GM18907 (cell line): ENCODE data around the gene BBS9.
"Not testable (repeated sequence)": the region's sequence is repeated elsewhere in the genome, so short reads cannot be mapped to it uniquely, and the experiment has no call there.

ENCODE experiments used
- ATAC-seq: cut with Tn5 transposase; IDR thresholded peaks from one replicate; pipeline ENCODE4 v1.9.1; 2021; ENCODE audit warnings: mild to moderate bottlenecking, moderate library complexity; ENCODE audit not compliant: unreplicated experiment

The BBS9 gene

DNA sequence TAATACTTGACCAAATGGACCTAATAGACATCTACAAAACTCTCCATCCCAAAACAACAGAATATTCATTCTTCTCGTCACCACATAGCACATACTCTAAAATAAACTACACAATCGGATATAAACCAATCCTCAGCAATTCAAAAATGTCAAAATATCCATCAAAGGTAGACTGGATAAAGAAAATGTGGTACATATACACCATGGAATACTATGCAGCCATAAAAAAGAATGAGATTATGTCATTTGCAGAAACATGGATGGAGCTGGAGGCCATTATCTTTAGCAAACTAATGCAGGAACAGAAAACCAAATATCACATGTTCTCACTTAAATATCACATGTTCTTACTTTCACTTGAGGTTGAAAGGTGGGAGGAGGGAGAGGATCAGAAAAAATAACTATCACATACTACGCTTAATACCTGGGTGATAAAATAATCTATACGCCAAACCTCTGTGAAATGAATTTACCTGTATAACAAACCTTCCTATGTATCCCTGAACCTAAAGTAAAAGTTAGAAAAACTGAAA, 142.5 kb downstream of the BBS9 start:
- not testable (repeated sequence) for ATAC-seq

DNA sequence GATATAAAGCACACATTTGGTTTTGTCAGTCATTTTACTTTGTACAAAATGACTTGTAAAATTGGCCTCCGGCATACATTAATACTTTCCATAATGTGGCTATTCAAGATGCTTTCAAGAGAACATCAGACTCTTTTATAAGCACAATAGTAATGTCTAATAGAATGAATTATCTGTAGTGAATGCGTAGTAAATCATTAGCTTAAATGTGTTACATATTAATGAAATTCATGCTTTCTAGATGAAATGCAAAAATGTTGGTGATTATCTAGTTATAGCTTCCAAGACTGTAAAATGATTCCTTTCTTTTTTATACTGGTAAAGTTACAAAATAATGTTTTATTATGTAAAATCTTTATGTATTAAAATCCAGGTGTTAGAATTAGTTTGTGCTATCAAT, 144.0 kb downstream of the BBS9 start:
- no peak for ATAC-seq

DNA sequence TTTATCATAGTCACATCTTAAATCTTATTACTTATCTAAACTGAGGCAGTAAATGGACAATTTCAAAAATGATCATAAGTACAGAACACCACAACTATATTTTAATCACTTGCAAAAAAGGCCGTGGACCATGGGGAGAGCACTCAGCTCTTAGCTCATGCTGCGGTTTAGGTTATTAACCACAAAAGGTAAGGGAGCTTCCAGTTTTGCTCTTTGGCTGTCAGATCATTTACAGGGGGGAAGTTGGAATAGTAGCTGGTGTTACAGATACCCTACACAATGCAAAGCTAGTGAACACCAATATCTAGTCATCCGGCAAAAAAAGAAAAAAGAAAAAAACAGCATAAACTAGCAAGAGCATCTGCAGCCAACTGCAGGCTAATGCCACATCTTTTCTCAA, 147.0 kb downstream of the BBS9 start:
- ATAC-seq, result no peak

DNA sequence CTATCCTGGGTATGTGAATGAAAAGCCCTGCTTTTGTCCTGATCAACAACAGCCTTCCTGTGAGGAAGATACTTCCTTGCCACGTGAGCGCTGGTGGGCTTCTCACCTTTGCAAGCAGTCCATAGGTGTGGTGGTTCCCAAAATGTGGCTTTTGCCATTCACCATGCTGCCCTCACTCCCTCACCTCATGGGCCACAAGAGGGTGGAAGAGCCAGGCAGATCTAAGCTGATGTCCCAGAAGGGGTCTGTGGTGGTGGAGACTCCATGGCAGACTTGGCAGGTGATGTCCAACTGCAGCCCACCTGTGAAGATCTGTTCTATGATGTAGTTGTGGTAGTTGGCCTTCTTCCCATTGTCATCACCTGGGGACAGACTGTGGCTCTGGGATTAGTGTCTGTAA, 147.4 kb downstream of the BBS9 start:
- ATAC-seq, result no peak

DNA sequence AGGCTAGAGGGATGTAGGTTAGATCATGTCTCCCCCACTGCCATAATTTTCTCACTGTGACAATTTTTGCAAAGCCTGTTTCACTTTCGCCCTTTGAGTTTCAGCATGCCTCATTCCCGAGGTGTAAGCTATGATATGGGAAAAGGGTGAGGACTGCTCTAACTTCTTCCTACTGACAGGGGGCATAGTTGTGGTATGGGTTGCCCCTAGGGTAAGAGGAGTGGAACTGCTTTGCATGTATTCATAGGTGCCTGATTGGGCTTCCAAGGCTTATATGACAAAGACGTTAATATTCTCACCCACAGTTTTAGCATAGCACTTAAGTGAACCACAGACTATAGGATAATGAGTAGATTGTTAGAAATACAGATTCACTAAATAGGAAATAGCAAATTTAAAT, 148.7 kb downstream of the BBS9 start:
- no peak for ATAC-seq

DNA sequence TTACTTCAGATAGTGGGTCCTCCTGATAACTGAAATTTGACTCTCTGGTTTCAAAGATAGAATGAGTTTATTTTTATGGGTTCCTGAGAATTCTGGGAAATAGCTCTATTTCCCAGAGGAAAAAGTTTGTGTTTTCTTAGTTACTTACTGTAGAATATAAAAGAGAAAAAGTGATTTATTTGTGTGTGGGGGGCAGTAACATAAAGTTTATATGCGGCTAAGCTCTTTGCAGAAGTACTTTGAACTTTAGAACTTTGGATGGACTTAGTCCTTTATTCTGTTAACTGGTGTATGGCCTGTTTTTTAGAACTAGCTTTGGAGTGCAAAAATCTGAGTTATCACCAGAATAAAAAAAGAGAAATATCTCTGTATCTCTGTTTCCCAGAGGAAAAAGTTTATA, 157.1 kb downstream of the BBS9 start:
- no peak for ATAC-seq

DNA sequence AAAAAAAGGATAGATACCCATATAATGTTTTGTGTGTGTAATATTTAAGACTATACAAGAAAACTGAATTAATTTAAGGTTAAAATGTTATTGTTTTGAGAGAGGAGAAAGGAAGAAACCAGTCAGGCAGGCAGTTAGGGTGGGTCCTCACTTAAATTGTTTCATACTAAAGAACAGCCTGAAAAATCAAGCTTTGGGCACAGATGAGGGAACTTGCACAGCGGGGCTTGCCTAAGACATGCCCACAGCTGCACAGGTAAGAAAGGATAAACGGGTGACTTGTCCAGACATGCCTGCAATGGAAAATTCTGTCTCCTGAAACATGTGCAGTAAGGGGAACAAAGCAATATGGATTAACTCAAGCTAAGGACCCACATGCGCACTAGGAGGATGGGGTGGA, 158.4 kb downstream of the BBS9 start:
- ATAC-seq, result no peak

DNA sequence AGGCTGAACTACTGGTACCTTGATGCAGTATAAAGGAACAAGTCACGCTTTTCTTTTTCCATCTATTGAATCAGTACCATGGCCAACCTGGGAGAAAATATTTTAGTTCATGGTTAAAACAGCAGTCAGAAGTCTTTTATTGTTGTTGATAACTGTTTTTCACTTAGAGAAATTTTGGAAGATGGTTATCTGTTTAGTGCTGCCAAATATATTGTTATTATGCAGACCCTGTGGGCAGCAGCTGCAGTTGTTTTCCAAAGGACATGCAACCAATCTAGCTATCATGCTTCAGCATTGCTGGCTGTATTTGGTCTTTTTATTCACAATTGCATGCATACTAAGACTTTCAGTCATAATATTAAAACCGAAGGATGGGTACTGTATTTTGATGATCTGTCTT, 169.5 kb downstream of the BBS9 start:
- no peak for ATAC-seq

DNA sequence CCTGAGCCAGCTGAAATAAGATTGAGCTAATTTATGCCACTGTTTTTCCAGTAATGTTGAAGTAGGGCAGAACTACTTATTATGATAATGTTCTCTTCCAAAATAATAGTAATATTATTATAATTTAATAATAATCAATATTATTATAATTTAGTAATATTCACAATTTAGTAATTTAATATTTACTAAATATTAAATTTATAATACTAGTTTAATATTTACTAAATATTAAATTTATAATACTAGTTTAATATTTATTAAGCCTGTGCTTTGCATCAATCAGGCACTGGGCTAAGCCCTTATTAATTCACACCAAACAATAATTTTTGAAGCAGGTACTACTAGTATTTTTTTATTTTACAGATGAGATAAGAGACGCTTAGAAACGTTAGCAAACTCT, 170.1 kb downstream of the BBS9 start:
- no peak for ATAC-seq

DNA sequence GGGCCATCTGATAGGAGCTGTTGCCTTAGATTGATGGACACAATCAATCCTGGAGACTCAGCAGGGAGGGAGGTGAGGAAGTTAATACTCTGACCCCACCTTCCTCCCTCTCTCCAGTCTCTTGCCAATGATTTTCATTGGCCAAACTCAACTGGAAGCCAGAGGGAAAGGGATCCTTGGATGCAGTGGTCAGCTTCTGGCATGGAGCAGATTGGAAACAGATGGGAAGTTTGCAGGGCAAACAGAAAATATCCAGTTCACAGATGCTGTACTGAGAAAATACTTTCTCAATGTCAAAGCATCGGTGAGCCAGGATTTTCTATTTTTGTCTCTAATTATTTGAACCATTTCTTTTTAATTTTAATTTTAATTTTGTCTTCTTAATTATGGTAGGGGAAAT, 170.8 kb downstream of the BBS9 start:
- ATAC-seq, result no peak

DNA sequence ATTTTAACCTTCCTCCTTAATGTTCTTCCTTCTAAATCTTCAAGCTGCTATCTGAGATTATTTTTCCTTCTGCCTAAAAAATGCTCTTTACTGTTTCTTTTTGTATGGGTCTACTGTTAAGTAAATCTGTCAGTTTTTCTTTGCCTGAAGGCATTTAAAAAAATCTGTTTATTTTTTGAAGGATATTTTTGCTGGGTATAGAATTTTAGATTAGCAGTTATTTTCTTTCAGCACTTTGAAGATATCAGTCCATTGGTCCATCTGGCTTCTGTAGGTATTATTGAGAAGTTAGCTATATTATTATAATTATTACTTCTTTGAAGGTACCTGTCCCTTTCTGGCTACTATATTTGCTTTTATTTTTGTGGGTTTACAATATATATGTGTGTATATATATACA, 171.4 kb downstream of the BBS9 start:
- no peak for ATAC-seq

DNA sequence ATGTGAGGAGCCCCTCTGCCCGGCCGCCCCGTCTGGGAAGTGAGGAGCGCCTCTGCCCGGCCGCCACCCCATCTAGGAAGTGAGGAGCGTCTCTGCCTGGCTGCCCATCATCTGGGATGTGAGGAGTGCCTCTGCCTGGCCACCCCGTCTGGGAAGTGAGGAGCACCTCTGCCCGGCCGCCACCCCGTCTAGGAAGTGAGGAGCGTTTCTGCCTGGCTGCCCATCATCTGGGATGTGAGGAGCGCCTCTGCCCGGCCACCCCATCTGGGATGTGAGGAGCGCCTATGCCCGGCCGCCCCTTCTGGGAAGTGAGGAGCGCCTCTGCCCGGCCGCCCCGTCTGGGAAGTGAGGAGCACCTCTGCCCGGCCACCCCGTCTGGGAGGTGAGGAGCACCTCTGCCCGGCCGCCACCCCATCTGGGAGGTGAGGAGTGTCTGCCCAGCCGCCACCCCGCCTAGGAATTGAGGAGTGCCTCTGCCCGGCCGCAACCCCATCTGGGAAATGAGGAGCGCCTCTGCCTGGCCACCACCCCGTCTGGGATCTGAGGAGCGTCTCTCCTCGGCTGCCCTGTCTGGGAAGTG, 174.7 kb downstream of the BBS9 start:
- not testable (repeated sequence) for ATAC-seq

DNA sequence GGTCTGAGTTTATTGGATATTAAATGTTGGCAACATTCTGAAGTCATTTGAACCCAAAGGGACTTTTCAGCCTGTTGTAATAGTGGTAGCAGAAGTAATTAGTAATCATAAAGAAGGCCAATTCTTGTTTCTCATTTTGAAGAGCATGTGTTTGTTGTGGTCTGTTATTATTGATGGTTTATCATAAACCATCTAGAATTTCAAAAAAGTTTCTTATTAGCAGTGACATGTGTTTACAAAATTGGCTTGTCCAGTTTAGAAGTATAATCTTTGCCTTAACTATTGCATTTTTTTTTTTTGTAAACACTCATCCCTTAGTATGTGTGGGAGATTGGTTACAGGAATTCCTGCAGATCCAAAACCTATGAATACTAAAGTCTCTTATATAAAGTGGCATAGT, 177.8 kb downstream of the BBS9 start:
- ATAC-seq, result no peak

DNA sequence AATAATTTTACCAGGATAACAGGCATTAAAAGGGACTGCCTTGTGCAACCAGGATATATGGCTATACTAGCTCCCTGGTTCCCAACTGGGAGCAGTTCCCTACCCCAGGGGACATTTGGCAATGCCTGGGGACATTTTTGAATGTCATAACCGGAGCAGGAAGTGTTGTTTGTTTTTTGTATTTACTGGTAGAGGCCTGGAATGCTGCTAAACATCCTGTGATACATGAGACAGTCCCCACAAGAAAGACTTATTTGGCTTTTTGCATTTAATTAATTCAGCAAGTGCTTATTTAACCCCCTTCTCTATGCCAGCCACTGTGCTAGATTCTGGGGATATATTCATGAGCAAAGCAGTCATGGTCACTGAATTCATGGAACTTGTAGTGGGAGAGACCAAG, 181.2 kb downstream of the BBS9 start:
- ATAC-seq, result no peak

DNA sequence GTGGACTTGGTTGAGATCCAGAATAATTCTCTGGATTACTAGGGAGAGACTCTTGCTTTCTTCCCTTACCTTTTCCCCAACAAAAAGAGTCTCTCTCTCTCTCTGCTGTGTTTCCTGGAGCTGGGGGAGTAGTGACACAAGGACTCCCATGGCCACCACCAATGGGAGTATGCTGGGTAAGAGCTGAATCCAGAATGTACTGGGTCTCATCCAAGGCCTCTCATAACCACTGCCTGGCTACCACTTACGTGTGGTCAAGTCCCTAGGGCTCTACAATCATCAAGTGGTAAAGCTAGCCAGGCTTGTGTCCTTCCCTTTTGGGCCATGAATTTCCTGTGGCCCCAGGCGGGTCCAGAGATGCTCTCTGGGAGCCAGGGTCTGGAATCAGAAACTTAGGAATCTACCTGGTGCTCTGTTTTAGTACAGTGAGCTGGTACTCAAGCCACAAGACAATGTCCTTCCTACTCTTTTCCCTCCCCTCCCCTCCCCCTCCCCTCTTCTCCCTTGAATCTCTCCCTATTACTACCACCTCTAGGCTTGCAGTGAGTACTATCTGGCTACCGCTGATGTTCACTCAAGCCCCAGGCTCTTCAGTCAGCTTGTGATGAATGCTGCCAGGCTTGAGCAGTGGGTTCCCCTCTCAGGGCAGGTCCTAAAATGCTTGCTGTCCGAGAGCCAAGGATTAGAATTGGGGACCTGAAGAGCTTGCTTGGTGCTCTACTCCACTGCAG, 196.6 kb downstream of the BBS9 start:
- ATAC-seq, result no peak

DNA sequence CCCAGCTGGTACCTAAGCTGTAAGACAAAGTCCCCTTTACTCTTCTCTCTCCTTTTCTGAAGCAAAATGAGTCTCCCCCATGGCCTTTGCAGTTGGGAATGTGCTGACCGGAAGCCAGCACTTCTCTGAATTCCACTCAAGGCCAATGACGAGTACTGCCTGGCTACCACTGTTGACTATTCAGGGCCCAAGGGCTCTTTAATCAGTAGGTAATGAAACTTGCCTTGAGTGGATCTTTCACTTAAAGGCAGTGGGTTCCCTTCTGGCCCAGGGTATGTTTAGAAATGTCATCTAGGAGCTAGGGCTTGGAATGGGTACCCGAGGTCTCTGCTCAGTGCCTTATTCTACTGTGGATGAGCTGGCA, 197.1 kb downstream of the BBS9 start:
- no peak for ATAC-seq

DNA sequence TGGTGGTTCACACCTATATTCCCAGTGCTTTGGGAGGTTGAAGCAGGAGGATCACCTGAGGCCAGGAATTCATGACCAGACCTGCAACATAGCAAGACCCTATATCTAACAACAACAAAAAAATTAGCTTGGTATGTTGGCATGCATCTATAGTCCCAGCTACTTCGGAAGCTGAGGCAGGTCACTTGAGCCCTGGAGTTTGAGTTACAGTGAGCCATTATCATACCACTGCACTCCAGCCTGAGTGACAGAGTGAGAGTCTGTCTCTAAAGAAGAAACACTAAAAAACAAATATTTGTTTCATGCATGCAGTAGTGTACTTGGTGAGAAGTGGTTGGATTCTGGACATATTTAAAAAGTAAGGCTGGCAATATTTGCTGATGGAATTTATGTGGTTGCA, 198.1 kb downstream of the BBS9 start:
- no peak for ATAC-seq

DNA sequence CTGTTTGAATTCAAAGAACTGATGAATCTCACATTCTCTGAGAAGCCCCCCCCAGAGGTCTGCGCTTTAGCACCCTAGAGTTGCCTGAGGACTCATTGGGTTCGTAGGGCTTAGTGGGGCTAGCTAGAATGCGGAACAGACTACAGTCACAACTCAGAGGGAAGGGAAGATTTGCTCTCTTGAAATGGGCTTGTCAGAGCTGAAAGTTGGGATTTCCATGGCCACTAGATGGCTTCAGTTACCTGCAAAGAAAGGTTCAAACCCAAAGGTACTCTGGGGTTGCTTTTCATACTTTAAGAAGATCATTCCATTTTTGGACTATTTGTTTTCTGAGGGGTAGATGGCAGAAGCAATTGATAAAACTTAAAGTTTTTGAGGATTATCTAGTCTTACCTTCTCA, 205.0 kb downstream of the BBS9 start:
- ATAC-seq, result no peak

DNA sequence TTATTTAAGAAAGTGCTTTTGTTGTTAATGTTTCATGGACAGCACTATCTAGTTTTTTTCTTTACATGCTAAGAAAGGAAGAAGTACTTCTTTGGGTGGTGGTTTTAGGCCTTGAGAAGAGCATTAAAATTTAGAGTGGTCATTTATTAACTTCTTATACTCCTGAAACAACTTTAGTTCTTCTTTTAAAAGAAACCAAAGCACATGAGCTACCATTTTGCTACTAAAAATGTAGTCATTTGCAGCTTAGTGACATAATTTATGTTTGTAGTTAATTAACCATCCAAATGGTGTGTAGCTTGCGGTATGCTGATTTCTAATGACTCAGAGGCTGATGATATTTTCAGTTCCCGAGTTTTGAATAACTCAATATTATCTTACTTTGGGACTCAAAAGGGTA, 207.5 kb downstream of the BBS9 start:
- ATAC-seq, result no peak

DNA sequence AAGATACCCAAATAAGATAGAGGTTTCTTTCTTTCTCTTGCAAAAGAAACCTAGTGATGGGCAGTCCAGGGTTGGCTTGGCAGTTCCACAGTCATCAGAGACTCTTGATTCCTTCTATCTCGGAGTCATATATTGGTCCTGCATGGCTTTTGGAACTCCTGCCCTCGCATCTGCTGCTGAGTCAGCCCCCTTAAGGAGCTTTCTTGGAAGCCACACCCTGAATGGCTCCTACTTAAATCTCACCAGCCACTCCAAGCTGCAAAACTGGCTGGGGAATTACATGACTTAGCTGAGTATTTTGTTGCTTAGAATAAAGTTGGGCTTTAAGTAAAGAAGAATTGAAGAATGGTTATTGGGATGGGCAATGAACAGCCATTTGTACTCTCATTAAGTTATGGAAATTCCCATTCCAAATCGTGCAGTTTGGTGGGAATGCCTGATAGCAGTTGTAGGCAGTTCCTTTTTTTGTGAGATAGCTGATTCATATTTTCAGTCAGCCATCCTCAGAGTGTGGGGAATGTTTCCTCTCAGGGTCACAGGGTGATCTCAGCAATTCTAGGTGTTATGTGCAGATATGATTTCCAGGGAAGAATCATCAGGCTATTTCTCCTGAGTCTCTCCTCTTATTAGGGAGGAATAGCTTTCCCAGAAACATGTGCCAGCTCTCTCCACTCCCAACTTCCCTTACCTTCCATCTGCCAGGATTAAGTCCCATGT, 209.9 kb downstream of the BBS9 start:
- no peak for ATAC-seq

DNA sequence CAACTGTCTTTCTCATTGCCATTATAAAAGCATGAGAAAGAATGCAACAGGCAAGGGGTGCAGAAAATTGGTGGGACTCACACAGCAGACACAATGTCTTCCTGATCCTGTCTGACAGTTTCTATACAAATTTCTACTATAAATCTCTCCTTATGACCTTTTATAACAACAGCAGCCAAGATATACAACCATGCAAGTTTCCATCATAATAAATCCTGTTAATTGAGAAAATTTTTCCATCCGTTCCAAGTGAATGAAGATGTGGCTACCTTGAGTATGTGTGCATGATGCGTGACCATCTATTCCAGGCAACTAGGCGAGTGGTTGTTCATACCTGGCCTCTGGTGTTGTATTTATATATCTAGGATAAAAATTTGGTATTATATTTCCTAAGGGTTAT, 216.7 kb downstream of the BBS9 start:
- no peak for ATAC-seq

DNA sequence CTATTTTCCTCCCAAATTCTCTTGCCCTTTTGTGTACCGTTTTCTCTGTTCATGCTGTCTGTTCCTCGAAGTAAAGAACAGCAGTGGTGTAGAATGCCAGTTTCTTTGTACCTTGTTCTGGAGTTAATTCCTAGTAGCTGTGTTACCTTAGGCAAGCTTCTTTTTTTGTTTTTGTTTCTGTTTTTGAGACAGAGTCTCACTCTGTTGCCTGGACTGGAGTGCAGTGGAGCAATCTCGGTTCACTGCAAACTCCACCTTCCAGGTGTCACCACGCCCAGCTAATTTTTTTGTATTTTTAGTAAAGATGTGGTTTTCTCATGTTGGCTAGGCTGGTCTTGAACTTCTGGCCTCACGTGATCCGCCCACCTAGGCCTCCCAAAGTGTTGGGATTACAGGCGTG, 221.2 kb downstream of the BBS9 start:
- ATAC-seq, result no peak
